SHP77 (cell line): Measurements from ENCODE around the gene RNGTT.
"Not testable (repeated sequence)": the region's sequence is repeated elsewhere in the genome, so short reads cannot be mapped to it uniquely, and the experiment has no call there.

ENCODE experiments used
- DNase-seq, 2 experiments: peaks; one replicate each; lab custom pipeline; 2025; lab: John Stamatoyannopoulos, UW

RNGTT gene

DNA sequence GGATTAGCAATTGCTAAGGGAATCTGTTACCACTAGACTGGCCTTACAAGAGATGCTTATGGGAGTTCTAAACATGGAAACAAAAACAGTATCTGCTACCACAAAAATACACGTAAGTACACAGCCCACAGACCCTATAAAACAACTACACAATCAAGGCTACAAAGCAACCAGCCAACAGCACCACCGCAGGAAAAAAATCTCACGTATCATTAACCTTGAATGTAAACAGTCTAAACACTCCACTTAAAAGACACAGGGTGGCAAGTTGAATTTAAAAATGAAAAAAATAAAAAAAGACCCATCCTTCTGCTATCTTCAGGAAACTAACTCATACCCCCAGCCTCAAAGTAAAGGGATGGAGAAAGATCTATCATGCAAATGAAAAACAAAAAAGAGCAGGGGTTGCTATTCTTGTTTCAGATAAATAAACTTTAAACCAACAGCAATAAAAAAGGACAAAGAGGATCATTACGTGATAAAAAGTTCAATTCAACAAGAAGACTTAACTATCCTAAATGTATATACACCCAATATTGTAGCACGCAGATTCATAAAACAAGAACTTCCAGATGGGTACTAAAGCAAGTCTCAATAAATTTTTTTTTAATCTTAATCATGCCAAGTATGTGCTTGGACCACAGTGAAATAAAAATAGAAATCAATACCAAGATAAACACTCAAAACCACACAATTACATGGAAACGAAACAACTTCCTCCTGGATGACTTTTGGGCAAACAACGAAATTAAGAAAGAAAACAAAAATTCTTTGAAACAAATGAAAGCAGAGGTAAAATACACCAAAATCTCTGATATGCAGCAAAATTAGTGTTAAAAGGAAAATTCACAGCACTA, 52.3 kb downstream of the RNGTT start:
- DNase-seq: no peak

DNA sequence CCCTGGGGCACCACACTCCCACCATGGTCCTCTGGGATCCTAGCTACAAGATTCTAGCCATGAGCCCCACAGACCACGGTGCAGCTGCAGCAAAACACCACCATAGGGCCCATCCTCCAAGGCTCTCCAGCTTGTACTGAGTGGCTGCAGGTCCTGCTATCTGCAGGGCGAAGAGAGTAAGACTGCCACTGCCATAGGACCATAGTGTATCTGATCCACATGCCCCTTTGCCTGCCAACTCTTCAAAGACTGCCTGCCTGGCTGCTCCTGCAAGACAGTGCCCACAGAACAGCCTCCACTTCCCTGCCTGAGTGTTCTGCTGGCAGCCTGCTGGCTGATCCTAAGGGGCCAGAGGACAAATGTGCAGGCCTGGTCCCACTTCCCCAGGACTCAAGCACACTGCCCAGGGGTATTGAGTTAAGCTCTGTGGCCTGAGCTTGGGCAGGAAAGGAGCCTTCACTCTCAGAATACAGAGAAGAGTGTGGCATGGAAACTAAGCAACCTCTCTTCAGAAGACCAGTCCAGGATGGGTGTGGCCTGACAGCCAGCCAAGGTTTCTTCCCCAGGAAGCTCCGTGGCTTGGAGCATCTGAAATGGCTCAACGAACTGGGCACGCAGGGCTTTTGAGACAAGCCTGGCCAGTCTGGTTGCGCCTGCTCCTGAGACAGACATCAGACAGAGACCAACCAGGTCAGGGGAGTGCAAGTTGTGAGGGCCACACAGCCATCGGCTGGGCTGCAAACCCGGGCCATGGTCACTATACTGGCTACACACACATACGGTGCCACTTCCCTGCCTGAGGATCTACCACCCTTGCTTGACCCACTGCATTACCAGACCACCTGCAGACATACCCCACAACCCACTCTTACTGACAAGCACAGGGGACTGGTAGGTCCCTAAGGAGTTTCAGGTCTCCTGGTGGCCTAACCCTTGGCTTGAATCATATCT, 54.5 kb downstream of the RNGTT start:
- no peak for DNase-seq

DNA sequence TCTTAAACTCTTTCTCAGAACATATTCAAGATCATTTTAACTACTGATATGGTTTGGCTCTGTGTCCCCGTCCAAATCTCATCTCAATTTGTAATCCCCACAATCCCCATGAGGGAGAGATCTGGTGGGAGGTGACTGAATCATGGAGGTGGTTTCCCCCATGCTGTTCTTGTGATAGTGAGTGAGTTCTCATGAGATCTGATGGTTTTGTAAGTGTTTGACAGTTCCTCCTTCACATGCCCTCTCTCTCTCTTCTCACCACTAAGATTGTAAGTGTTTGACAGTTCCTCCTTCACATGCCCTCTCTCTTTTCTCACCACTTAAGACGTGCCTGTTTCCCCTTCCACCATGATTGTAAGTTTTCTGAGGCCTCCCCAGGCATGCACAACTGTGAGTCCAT, 56.3 kb downstream of the RNGTT start:
- not testable (repeated sequence) for DNase-seq

- peak in 1 of 2 experiments; percentile 6 for DNase-seq
These were observed 63.7 kb downstream of the RNGTT start for GRCh38 chr6:88899569-88900316.

GRCh38 chr6:88895911-88896310, 67.5 kb downstream of the RNGTT start:
- DNase-seq: no peak

DNA sequence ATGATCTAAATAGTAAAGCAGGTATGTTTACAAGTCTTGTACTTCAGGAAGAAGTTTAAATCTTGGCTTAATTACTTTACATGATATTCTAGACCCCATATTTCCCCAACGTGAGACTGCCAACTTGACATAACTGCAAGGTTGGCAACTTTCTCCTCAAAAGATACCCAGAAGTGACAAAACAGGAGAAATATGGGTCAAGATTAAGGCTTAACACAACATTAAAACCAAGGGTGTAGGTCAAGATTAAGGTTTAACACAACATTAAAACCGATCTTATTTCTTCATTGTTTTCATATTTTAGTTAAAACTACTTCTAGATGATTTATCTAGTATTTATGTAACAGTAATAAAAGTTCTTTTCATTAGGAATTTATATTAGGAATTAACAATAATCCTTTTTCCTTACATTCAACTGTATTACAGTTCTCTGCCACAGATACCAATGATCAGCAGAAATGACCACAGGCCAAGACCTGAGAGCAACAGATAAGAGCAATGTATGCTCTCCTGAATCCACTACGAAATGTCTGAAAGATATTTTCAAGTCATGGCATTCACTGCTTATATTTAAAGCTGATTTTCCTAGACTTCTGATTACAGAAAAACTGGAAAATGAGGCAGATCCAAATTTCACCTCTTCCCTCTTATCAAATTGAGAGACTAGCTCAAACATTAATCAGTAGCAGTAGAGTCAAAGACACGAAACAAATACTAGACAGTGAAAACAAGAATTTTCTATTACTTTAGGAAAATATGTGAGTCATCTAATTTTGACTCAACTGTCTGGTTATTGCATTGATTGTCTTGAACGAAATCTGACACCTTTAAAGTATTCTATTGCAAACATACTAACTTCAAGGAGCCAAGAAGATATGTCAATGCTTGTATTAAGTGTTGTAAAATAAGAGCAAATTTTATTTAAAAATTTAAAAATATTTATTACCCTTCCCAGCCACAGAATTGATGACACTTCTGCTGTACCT, 72.3 kb downstream of the RNGTT start:
- DNase-seq: no peak

DNA sequence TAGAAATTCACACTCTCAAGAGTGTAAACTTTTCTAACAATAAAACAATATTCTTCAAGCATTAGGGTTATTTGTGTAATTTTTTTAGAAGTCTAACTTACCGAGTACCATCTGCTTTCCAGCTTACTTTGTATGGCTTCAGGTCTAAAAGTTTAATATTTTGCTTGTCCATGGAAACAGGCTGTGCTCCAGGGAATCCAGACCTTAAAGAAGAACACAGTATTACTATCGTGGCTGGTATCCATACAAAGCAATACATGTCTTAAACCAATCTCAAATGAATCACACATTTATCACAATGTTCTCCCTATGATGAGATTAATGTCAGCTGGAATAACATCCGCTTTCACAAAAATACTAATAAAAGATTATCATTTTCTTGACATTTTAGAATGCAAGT, 73.0 kb downstream of the RNGTT start:
- no peak for DNase-seq

- DNase-seq: no peak
These were observed 79.1 kb downstream of the RNGTT start for GRCh38 chr6:88884361-88884760.

- DNase-seq: no peak
These were observed 80.9 kb downstream of the RNGTT start for GRCh38 chr6:88882536-88882935.

DNA sequence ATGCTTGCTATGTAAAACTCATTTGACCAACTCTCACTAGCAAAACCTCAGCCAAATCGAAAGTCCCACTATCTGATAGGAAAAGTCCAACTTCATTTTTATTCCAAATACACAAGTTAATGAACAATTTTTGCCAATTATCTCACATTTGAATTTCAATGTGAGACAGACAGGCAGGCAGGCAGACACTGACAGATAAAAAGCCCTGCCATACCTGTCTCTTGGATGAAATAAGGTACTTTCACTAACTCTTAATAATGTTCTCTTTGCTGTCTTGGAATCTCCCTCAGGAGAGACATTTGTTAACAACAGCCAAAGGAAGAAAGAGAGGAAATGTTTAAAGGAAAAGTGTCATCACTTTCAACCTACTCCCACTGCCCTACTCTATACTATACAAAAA, 82.0 kb downstream of the RNGTT start:
- no peak for DNase-seq

- no peak for DNase-seq
These were observed 83.4 kb downstream of the RNGTT start for GRCh38 chr6:88880021-88880420.

DNA sequence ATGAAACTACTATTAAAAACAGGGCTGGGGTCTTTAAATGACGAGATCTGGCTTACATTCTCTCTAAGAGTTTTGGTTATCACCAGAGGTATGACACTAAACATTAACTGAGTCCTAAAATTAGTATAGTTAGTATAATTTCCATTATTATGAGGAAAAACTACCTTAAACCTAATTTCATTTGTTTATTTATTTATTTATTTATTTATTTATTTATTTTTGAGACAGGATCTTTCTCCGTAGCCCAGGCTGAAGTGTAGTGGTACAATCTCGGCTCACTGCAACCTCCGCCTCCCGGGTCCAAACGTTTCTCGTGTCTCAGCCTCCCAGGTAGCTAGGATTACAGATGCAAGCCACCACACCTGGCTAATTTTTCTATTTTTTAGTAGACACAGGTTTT, 85.5 kb downstream of the RNGTT start:
- DNase-seq: no peak

GRCh38 chr6:88872962-88873361, 90.5 kb downstream of the RNGTT start:
- no peak for DNase-seq

DNA sequence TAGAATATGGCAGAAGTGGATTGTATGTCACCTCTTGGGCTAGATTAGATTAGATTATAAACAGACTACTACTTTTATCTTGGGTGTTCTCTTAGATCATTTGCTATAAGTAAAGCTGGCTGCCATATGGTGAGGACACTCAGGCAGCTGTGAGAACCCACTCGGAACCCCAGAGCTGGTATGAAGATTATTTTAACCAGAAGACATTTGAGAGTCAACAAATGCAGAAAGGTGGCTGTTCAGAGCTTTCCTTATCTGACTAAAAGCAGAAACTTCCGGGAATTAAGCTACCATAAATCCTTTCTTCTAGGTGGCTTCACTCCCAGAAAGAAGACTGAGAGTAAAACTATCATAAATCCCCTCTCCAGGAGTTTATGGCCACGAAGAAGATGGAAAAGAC, 91.9 kb downstream of the RNGTT start:
- no peak for DNase-seq

- DNase-seq: peak; percentile 37 to 42
These were observed 92.6 kb downstream of the RNGTT start for GRCh38 chr6:88870717-88871330.

DNA sequence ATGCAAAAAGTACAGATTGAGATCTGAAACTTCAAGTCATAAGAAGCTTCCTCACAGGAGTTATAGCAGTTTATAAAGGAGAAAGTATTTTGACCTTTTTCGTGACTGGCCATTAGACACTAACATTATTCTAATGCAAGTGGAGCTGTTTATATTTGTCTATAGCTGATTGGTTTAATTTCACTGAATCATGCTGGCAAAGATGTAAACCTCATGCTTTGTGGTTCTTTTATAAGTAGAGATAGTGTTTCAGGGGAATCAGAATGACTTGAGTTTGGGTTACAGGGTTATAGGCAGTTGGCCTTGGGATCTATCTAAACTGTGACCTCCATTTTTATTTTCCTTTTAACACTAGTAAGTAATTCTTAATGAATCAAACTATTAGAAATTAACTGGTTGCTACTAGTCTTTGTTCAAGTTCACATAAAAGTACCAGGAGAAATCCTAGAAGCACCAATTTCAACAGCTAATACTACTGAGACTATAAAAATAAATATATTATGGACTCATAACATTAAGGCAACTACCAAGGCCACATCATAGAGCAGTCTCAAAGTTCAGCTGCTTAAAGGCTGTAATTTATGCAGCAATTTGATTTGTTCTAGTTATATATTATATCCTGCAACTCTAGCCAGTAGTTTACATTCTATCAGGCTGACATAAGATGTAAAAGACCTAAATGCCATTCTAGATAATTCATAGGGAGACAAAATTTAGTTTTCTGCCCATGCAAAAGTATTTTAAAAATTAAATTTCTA, 94.0 kb downstream of the RNGTT start:
- DNase-seq: no peak

DNA sequence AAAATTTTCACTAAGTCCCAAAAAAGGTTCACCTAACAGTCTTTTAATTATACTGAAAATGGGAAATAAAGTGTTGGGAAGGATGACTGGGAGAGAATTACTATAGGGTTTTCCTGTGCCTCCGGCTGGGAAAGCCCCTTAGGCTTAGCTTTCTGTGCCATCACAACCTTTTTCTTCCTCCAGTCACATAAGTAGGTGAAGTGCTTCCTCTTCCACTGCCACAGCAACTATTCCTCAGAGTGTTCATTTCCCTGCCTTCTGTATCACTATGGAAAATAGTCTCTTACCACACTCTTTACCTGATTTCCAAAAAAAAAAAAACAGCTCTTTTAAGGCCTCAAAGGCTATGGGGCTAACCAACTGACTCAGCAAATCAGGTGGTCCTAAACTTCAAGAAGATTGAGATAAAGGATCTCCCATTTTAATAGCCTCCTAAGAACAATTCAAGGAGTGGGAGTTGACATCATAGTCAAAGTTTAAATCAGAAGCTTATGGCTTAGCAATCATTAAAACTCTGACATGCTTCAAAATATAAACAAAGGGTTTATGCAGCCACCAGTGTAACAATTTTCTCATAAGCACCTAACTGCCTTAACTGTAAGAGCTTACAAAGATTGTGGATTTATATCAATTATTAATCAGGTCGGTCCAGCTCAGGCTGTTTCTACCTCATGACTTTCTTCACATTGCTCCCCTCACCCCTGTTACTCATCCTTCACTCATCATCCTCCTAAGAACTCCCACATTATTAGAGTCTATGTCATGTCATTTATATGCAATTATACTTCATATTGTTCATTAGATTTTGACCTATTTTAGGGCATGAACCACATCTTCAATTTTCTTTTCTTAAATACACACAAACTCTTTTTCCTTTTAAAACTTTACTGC, 95.3 kb downstream of the RNGTT start:
- DNase-seq: no peak

- no peak for DNase-seq
These were observed 96.6 kb downstream of the RNGTT start for GRCh38 chr6:88866856-88867255.

DNA sequence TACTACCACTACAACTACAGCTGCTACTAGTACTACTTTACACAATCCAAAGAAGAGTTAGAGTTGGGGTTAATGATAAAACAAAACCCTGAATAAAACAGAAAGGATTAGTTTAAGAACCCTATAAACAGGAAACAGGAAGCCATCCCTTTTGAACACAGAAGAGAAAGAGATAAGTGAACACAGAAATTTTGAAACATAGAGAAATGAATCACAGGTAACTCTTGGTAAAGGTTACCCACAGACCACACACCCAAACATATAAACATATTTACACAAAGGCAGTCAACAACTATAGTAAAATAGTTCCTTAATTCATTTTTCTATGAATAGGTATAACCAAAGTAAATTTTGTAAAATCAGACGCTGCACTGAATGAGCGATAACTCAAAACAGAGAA, 98.1 kb downstream of the RNGTT start:
- DNase-seq: no peak
